ENCODE data around the gene RSRC1. TPM values are rescaled to one million over a fixed set of nuclear protein-coding genes. Genes with fewer than 3 reads are reported as not detected.
A peak's percentile ranks its signal among the peaks of the same experiment; 100 is the strongest.
"Not testable (repeated sequence)": the region's sequence is repeated elsewhere in the genome, so short reads cannot be mapped to it uniquely, and the experiment has no call there.

RSRC1 gene
- total and polyA plus RNA-seq, 3 experiments from 2014 or later = 32.9 to 43.3 (median 35.4) TPM

GRCh38 chr3:158107605-158108444, 2.1 kb upstream of the RSRC1 start:
- H3K4me3 Mint-ChIP-seq = peak overlapping the region; percentile 23 to 92 (median 84)
- H3K27ac Mint-ChIP-seq = peak overlapping the region in 1 of 8 donors; percentile 72
- peaks cover 64 to 81% (median 81%) of the 10 kb centered on the region in 3 donors for H3K4me1 Mint-ChIP-seq
- peaks cover 0 to 14% (median 0%) of the 10 kb centered on the region in 3 donors for H3K36me3 Mint-ChIP-seq
- ChIA-PET CTCF (no interaction called here), POLR2A (interaction anchor here (0.6 to 1.3 kb wide), 3 partner anchors 10 to 13 kb away, joined by 3 read pairs; no protein-coding TSS in a partner anchor)
- H3K27me3 Mint-ChIP-seq = peaks cover 58 to 65% of the 10 kb centered on the region in 2 donors
- Histone ChIP-seq H3K36me3 (ENCODE audit: insufficient read depth, low read length) (no peaks in the 10 kb centered on the region), H3K9me3 (ENCODE audit: low read length) (no peaks in the 10 kb centered on the region), H3K27me3 (ENCODE audit: insufficient read depth, low read length, poor library complexity, severe bottlenecking) (peaks cover 50% of the 10 kb centered on the region), H3K4me1 (ENCODE audit: insufficient read depth, low read length) (peaks cover 55% of the 10 kb centered on the region), H3K4me3 (ENCODE audit: low read length) (no peak overlapping the region), H3K27ac (ENCODE audit: low read depth, low read length) (no peak overlapping the region)
- peaks cover 11 to 23% (median 18%) of the 10 kb centered on the region in 5 donors for H3K9me3 Mint-ChIP-seq
- no peak for DNase-seq

GRCh38 chr3:158108445-158108985, 1.4 kb upstream of the RSRC1 start:
- H3K4me1 ChIP-seq (ENCODE audit: insufficient read depth, low read length) = peaks cover 50% of the 10 kb centered on the region
- Mint-ChIP-seq H3K27ac (peak overlapping the region in 2 of 8 donors; percentile 72 to 84), H3K4me3 (peak overlapping the region in 4 of 7 donors; percentile 8 to 97 (median 60)), H3K36me3 (peaks cover 0 to 17% (median 2%) of the 10 kb centered on the region in 3 donors), H3K9me3 (peaks cover 11 to 20% (median 16%) of the 10 kb centered on the region in 5 donors), H3K4me1 (peaks cover 63 to 80% (median 77%) of the 10 kb centered on the region in 3 donors), H3K27me3 (peaks cover 53 to 59% of the 10 kb centered on the region in 2 donors)
- no peaks in the 10 kb centered on the region for H3K36me3 ChIP-seq (ENCODE audit: insufficient read depth, low read length)
- no peaks in the 10 kb centered on the region for H3K9me3 ChIP-seq (ENCODE audit: low read length)
- H3K27me3 ChIP-seq (ENCODE audit: insufficient read depth, low read length, poor library complexity, severe bottlenecking) = peaks cover 43% of the 10 kb centered on the region
- no peak for DNase-seq
- ChIA-PET CTCF (interaction anchor here (1.4 kb wide), 1 partner anchor 9 kb away, joined by 4 read pairs; no protein-coding TSS in a partner anchor), POLR2A (interaction anchor here (1.3 kb wide), 1 partner anchor 13 kb away, joined by 3 read pairs; no protein-coding TSS in a partner anchor)
- no peak overlapping the region for H3K27ac ChIP-seq (ENCODE audit: low read depth, low read length)
- no peak overlapping the region for H3K4me3 ChIP-seq (ENCODE audit: low read length)

GRCh38 chr3:158109295-158109803, 540 bp upstream of the RSRC1 start:
- Histone ChIP-seq H3K9me3 (ENCODE audit: low read length) (no peaks in the 10 kb centered on the region), H3K27me3 (ENCODE audit: insufficient read depth, low read length, poor library complexity, severe bottlenecking) (peaks cover 35% of the 10 kb centered on the region), H3K27ac (ENCODE audit: low read depth, low read length) (peak overlapping the region; percentile 78), H3K4me1 (ENCODE audit: insufficient read depth, low read length) (peaks cover 44% of the 10 kb centered on the region), H3K4me3 (ENCODE audit: low read length) (peak overlapping the region; percentile 95), H3K36me3 (ENCODE audit: insufficient read depth, low read length) (no peaks in the 10 kb centered on the region)
- Mint-ChIP-seq H3K4me1 (peaks cover 56 to 80% (median 77%) of the 10 kb centered on the region in 3 donors), H3K4me3 (peak overlapping the region; percentile 88 to 97 (median 94)), H3K27ac (peak overlapping the region; percentile 26 to 90 (median 72)), H3K9me3 (peaks cover 14 to 19% (median 16%) of the 10 kb centered on the region in 5 donors), H3K36me3 (peaks cover 1 to 23% (median 10%) of the 10 kb centered on the region in 3 donors), H3K27me3 (peaks cover 45 to 50% of the 10 kb centered on the region in 2 donors)
- no peak for DNase-seq
- ChIA-PET CTCF (interaction anchor here (1.4 to 1.9 kb wide), 2 partner anchors 10 to 14 kb away, joined by 4 read pairs; no protein-coding TSS in a partner anchor), POLR2A (interaction anchor here (0.6 to 1.7 kb wide), 4 partner anchors 13 to 32 kb away, joined by 3 to 9 read pairs (median 3); no protein-coding TSS in a partner anchor)

- H3K4me1 Mint-ChIP-seq = peaks cover 52 to 76% (median 72%) of the 10 kb centered on the region in 3 donors
These were observed 749 bp downstream of the RSRC1 start for GRCh38 chr3:158110658-158111018.

GRCh38 chr3:158111861-158112260, 2.0 kb downstream of the RSRC1 start:
- peaks cover 27 to 29% of the 10 kb centered on the region in 2 donors for H3K27me3 Mint-ChIP-seq
- Histone ChIP-seq H3K4me3 (ENCODE audit: low read length) (no peak overlapping the region), H3K27ac (ENCODE audit: low read depth, low read length) (no peak overlapping the region), H3K36me3 (ENCODE audit: insufficient read depth, low read length) (no peaks in the 10 kb centered on the region), H3K27me3 (ENCODE audit: insufficient read depth, low read length, poor library complexity, severe bottlenecking) (peaks cover 20% of the 10 kb centered on the region), H3K9me3 (ENCODE audit: low read length) (no peaks in the 10 kb centered on the region), H3K4me1 (ENCODE audit: insufficient read depth, low read length) (peaks cover 33% of the 10 kb centered on the region)
- peaks cover 43 to 73% (median 65%) of the 10 kb centered on the region in 3 donors for H3K4me1 Mint-ChIP-seq
- ChIA-PET POLR2A (no interaction called here), CTCF (no interaction called here)
- peak overlapping the region in 1 of 8 donors; percentile 10 for H3K27ac Mint-ChIP-seq
- no peak for DNase-seq
- H3K9me3 Mint-ChIP-seq = peaks cover 11 to 18% (median 16%) of the 10 kb centered on the region in 5 donors
- peaks cover 1 to 23% (median 13%) of the 10 kb centered on the region in 3 donors for H3K36me3 Mint-ChIP-seq
- peak overlapping the region in 6 of 7 donors; percentile 19 to 92 (median 30) for H3K4me3 Mint-ChIP-seq

More at GRCh38 chr3:158110658-158111018, 749 bp downstream of the RSRC1 start:
- Histone ChIP-seq H3K4me1 (ENCODE audit: insufficient read depth, low read length) (peaks cover 44% of the 10 kb centered on the region), H3K27me3 (ENCODE audit: insufficient read depth, low read length, poor library complexity, severe bottlenecking) (peaks cover 31% of the 10 kb centered on the region), H3K9me3 (ENCODE audit: low read length) (no peaks in the 10 kb centered on the region), H3K4me3 (ENCODE audit: low read length) (peak overlapping the region; percentile 95), H3K27ac (ENCODE audit: low read depth, low read length) (peak overlapping the region; percentile 78), H3K36me3 (ENCODE audit: insufficient read depth, low read length) (no peaks in the 10 kb centered on the region)
- ChIA-PET CTCF (interaction anchor here (1.9 kb wide), 1 partner anchor 16 kb away, joined by 4 read pairs; no protein-coding TSS in a partner anchor), POLR2A (interaction anchor here (1.7 kb wide), 1 partner anchor 15 kb away, joined by 9 read pairs; no protein-coding TSS in a partner anchor)
- H3K27ac Mint-ChIP-seq = peak overlapping the region; percentile 12 to 92 (median 86)
- peaks cover 1 to 23% (median 13%) of the 10 kb centered on the region in 3 donors for H3K36me3 Mint-ChIP-seq
- peak overlapping the region; percentile 88 to 97 (median 94) for H3K4me3 Mint-ChIP-seq
- peaks cover 37 to 40% of the 10 kb centered on the region in 2 donors for H3K27me3 Mint-ChIP-seq
- H3K9me3 Mint-ChIP-seq = peaks cover 11 to 20% (median 16%) of the 10 kb centered on the region in 5 donors
- DNase-seq = no peak

- H3K27ac Mint-ChIP-seq; H3K36me3 ChIP-seq (ENCODE audit: insufficient read depth, low read length); H3K4me3 ChIP-seq (ENCODE audit: low read length); POLR2A ChIA-PET; DNase-seq; H3K27ac ChIP-seq (ENCODE audit: low read depth, low read length); H3K9me3 ChIP-seq (ENCODE audit: low read length); H3K27me3 ChIP-seq (ENCODE audit: insufficient read depth, low read length, poor library complexity, severe bottlenecking); CTCF ChIA-PET: not testable (repeated sequence)
- H3K4me1 ChIP-seq (ENCODE audit: insufficient read depth, low read length) = peaks cover 28% of the 10 kb centered on the region
- Mint-ChIP-seq H3K4me1 (peaks cover 38 to 69% (median 66%) of the 10 kb centered on the region in 3 donors), H3K36me3 (peaks cover 1 to 23% (median 13%) of the 10 kb centered on the region in 3 donors), H3K9me3 (peaks cover 5 to 16% (median 11%) of the 10 kb centered on the region in 5 donors), H3K4me3 (peak overlapping the region in 2 of 7 donors; percentile 28 to 92), H3K27me3 (peaks cover 10 to 12% of the 10 kb centered on the region in 2 donors)
These were observed 3.7 kb downstream of the RSRC1 start for GRCh38 chr3:158113595-158113994.

- no peaks in the 10 kb centered on the region for H3K27me3 ChIP-seq (ENCODE audit: insufficient read depth, low read length, poor library complexity, severe bottlenecking)
- H3K4me3 ChIP-seq (ENCODE audit: low read length) = no peak overlapping the region
- peaks cover 10% of the 10 kb centered on the region for H3K36me3 ChIP-seq (ENCODE audit: insufficient read depth, low read length)
- Mint-ChIP-seq H3K36me3 (peaks cover 22 to 35% (median 33%) of the 10 kb centered on the region in 3 donors), H3K27me3 (no peaks in the 10 kb centered on the region), H3K4me3 (no peak overlapping the region), H3K27ac (no peak overlapping the region), H3K4me1 (peaks cover 8 to 24% (median 23%) of the 10 kb centered on the region in 3 donors), H3K9me3 (peaks cover 0 to 6% (median 0%) of the 10 kb centered on the region in 5 donors)
- no peak overlapping the region for H3K27ac ChIP-seq (ENCODE audit: low read depth, low read length)
- ChIA-PET POLR2A (no interaction called here), CTCF (no interaction called here)
- DNase-seq = no peak
- H3K4me1 ChIP-seq (ENCODE audit: insufficient read depth, low read length) = no peaks in the 10 kb centered on the region
- H3K9me3 ChIP-seq (ENCODE audit: low read length) = no peaks in the 10 kb centered on the region
These were observed 10.4 kb downstream of the RSRC1 start for GRCh38 chr3:158120330-158120729.
